Sigmoid colon (tissue), 7 donors: ENCODE data around the gene OLFML3. TPM values are rescaled to one million over a fixed set of nuclear protein-coding genes. Genes with fewer than 3 reads are reported as not detected.

Experiments
- DNase-seq: peaks from one replicate; pipeline ENCODE4 v3.0.0-alpha.2; 2019
- H3K27ac ChIP-seq, 4 donors: fragments of 200-600 bp; sonication (generic); one replicate each; pipeline ENCODE4 v1.5.1; 2016 to 2019; ENCODE audit warnings: mild to moderate bottlenecking in 1 of 4
- H3K27me3 ChIP-seq, 3 donors: fragments of 200-600 bp; sonication (generic); one replicate each; pipeline ENCODE4 v1.5.1; 2019; ENCODE audit warnings: mild to moderate bottlenecking in 1 of 3
- H3K36me3 ChIP-seq, 4 donors: fragments of 200-600 bp; sonication (generic); one replicate each; pipeline ENCODE4 v1.5.1; 2016 to 2019
- H3K4me1 ChIP-seq, 4 donors: fragments of 200-600 bp; sonication (generic); one replicate each; pipeline ENCODE4 v1.5.1; 2017 to 2019
- H3K4me3 ChIP-seq, 4 donors: fragments of 200-600 bp; sonication (generic); one replicate each; pipeline ENCODE4 v1.5.1; 2017 to 2019; ENCODE audit warnings: mild to moderate bottlenecking in 2 of 4, moderate library complexity in 1 of 4
- H3K9me3 ChIP-seq, 4 donors: fragments of 200-600 bp in 3 of 4; sonication (generic) in 3 of 4; one replicate each; pipeline versions ENCODE4 v1.5.1 to v1.6.1; 2013 to 2019
- EP300 ChIP-seq, 4 donors: sonication (generic); formaldehyde crosslinking; IDR thresholded peaks; one replicate each; pipeline ENCODE4 v1.6.1; 2017; ENCODE audit warnings: antibody characterized with exemption in 4 of 4
- POLR2A ChIP-seq, 2 donors: fragments of 450-650 bp; IDR thresholded peaks; one replicate each; pipeline ENCODE4 v1.6.1; 2016; ENCODE audit warnings: antibody characterized with exemption in 2 of 2, mild to moderate bottlenecking in 2 of 2, moderate library complexity in 2 of 2
- POLR2AphosphoS5 ChIP-seq, 4 donors: sonication (generic); formaldehyde crosslinking; IDR thresholded peaks; one replicate each; pipeline ENCODE4 v1.6.1; 2017; ENCODE audit warnings: antibody characterized with exemption in 4 of 4
- WGBS, 2 donors: extraction: QIAGEN DNeasy Blood & Tissue Kit; methylation state at CpG; one replicate each; pipeline ENCODE4 v1.1.7; 2013; 5-methylcytosine and 5-hydroxymethylcytosine counted together
- intact Hi-C: fragments of 100-400 bp; cut with DNase I; formaldehyde crosslinking; loops from one replicate; pipeline ENCODE4 v1.15.1; 2023
- polyA plus RNA-seq, 3 donors: library from polyadenylated mRNA; stranded (reverse); fragments of 200-250 nt; gene quantifications; one replicate each; pipeline ENCODE4 v1.2.3, GENCODE V29; 2013
- total RNA-seq, 4 donors: library from RNA; depleted of rRNA; stranded (reverse); fragments of >200 nt; gene quantifications; one replicate each; pipeline ENCODE4 v1.1.0, GENCODE V29; 2016
- TF ChIP-seq, protein P1 (sequence below), 4 experiments: fragments of 450-650 bp in 3 of 4; fragments of 200-600 bp in 1 of 4; IDR thresholded peaks; one replicate each; pipeline ENCODE4 v1.5.1; 2016 to 2019; ENCODE audit warnings: antibody characterized with exemption in 4 of 4, mild to moderate bottlenecking in 3 of 4, moderate library complexity in 2 of 4
- donor health status: healthy with polysubstance abuse.
- donor health status: Bipolar disorder and iron deficiency.
- donor health status: healthy.

Gene OLFML3
- total and polyA plus RNA-seq, 7 donors, result 14.1 to 149 (median 94.0) TPM

DNA sequence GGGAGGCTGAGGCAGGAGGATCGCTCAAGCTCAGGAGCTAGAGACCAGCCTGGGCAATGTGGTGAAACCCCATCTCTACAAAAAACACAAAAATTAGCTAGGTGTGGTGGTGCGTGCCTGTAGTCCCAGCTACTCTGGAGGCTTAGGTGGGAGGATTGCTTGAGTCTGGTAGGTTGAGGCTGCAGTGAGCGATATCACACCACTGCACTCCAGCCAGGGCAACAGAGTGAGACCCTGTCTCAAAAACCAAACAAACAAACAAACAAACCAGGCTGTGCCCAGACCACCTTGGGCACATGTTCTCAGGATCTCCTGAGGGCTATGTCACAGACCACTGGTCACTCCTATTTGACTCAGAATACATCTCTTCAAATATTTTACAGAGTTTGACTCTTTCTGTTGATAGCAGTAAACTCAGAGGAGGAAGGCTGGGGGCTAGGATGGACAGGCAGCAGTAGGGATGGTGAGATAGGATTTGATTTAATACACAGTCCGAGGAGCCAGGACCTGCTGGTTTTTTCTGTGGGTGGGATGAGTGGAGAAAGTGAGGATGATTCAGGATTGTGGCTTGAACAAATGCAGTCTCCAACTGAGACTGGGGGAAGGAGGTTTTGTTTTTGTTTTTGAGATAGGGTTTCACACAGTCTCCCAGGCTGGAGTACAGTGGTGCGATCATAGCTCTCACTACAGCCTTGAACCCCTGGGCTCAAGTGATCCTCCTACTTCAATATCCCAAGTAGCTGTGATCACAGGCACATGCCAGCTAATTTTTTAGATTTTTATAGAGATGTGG is 46.5 kb downstream of the OLFML3 start:
- Histone ChIP-seq H3K4me3 (no peak overlapping the region), H3K27me3 (no peaks in the 10 kb centered on the region), H3K4me1 (no peaks in the 10 kb centered on the region), H3K9me3 (no peaks in the 10 kb centered on the region), H3K27ac (no peak overlapping the region), H3K36me3 (no peaks in the 10 kb centered on the region)
- DNase-seq, result no peak
- TF ChIP-seq EP300 (IDR thresholded peaks at IDR 0.05), result no peak
- TF ChIP-seq, protein P1, sequence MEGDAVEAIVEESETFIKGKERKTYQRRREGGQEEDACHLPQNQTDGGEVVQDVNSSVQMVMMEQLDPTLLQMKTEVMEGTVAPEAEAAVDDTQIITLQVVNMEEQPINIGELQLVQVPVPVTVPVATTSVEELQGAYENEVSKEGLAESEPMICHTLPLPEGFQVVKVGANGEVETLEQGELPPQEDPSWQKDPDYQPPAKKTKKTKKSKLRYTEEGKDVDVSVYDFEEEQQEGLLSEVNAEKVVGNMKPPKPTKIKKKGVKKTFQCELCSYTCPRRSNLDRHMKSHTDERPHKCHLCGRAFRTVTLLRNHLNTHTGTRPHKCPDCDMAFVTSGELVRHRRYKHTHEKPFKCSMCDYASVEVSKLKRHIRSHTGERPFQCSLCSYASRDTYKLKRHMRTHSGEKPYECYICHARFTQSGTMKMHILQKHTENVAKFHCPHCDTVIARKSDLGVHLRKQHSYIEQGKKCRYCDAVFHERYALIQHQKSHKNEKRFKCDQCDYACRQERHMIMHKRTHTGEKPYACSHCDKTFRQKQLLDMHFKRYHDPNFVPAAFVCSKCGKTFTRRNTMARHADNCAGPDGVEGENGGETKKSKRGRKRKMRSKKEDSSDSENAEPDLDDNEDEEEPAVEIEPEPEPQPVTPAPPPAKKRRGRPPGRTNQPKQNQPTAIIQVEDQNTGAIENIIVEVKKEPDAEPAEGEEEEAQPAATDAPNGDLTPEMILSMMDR (IDR thresholded peaks at IDR 0.05), result no peak
- no peak for TF ChIP-seq POLR2AphosphoS5 (IDR thresholded peaks at IDR 0.05)
- no peak for TF ChIP-seq POLR2A (IDR thresholded peaks at IDR 0.05)
- intact Hi-C loops, result no loop called here
- WGBS, 2 donors, result 96 to 97% methylated on average over 5 of the region's 5 CpGs

DNA sequence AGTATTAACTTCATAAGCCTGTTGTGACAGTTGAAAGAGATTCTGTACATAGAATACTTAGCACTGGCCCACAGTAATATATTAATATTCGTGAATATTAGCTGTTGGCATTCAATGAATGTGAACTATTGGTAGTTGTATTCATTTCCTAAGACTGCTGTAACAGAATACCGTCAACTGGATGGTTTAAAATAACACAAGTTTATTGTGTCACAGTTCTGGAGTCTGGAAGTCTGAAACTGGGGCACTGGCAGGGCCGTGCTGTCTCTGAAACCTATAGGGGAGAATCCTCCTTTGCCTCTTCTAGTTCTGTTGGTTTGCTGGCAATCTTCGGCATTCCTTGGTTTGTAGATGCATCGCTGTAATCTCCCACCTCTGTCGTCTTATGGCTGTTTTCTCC is 47.5 kb downstream of the OLFML3 start:
- no peak overlapping the region for H3K4me3 ChIP-seq
- intact Hi-C loops, result no loop called here
- no peaks in the 10 kb centered on the region for H3K36me3 ChIP-seq
- 85 to 88% methylated on average over 6 of the region's 6 CpGs for WGBS, 2 donors
- no peak for DNase-seq
- no peak overlapping the region for H3K27ac ChIP-seq
- TF ChIP-seq POLR2A (IDR thresholded peaks at IDR 0.05), result no peak
- no peak for TF ChIP-seq POLR2AphosphoS5 (IDR thresholded peaks at IDR 0.05)
- TF ChIP-seq, protein P1 (IDR thresholded peaks at IDR 0.05), result no peak
- no peak for TF ChIP-seq EP300 (IDR thresholded peaks at IDR 0.05)
- H3K4me1 ChIP-seq, result no peaks in the 10 kb centered on the region
- H3K9me3 ChIP-seq, result no peaks in the 10 kb centered on the region
- no peaks in the 10 kb centered on the region for H3K27me3 ChIP-seq

Other genes starting within 250 kb of the OLFML3 start
- 10 to 100 TPM; 11.9 to 22.7 (median 14.4) TPM for gene PHTF1, start 220.0 kb upstream of the OLFML3 start, total RNA-seq
- 1 to 10 TPM; 2.4 to 8.7 (median 4.2) TPM for gene PHTF1, start 220.0 kb upstream of the OLFML3 start, polyA plus RNA-seq
- 10 to 100 TPM; 15.5 to 33.9 (median 22.9) TPM for gene RSBN1, start 167.0 kb upstream of the OLFML3 start, total RNA-seq
- gene RSBN1, start 167.0 kb upstream of the OLFML3 start, polyA plus RNA-seq, result 1 to 10 TPM; 5.4 to 8.3 (median 7.2) TPM
- 1 to 10 TPM in 3 of 4 donors, under 1 TPM in 1; 0.71 to 2.4 (median 1.4) TPM for gene PTPN22, start 107.8 kb upstream of the OLFML3 start, total RNA-seq
- 1 to 10 TPM; 1.8 to 4.4 (median 2.1) TPM for gene PTPN22, start 107.8 kb upstream of the OLFML3 start, polyA plus RNA-seq
- gene BCL2L15, start 91.9 kb upstream of the OLFML3 start, total RNA-seq, result under 1 TPM; under 0.01 to 0.49 (median 0.34) TPM
- gene BCL2L15, start 91.9 kb upstream of the OLFML3 start, polyA plus RNA-seq, result 10 to 100 TPM; 63.1 to 87.9 (median 85.8) TPM
- 10 to 100 TPM in 2 of 4 donors, 1 to 10 TPM in 2; 6.2 to 15.5 (median 10.8) TPM for gene AP4B1, start 74.7 kb upstream of the OLFML3 start, total RNA-seq
- 10 to 100 TPM in 1 of 3 donors, 1 to 10 TPM in 2; 4.8 to 21.3 (median 7.9) TPM for gene AP4B1, start 74.7 kb upstream of the OLFML3 start, polyA plus RNA-seq
- gene DCLRE1B, start 74.1 kb upstream of the OLFML3 start, total RNA-seq, result 1 to 10 TPM; 4.3 to 4.9 (median 4.4) TPM
- 1 to 10 TPM; 1.8 to 4.9 (median 2.4) TPM for gene DCLRE1B, start 74.1 kb upstream of the OLFML3 start, polyA plus RNA-seq
- gene HIPK1, start 50.1 kb upstream of the OLFML3 start, total RNA-seq, result 10 to 100 TPM; 47.2 to 57.1 (median 49.9) TPM
- 10 to 100 TPM; 13.8 to 16.9 (median 16.6) TPM for gene HIPK1, start 50.1 kb upstream of the OLFML3 start, polyA plus RNA-seq
- gene SYT6, start 174.4 kb downstream of the OLFML3 start, total RNA-seq, result 1 to 10 TPM in 1 of 4 donors, under 1 TPM in 2, not detected in 1; 0.36 to 1.9 (median 0.55) TPM
- under 1 TPM in 1 of 3 donors, not detected in 2; 0.32 TPM for gene SYT6, start 174.4 kb downstream of the OLFML3 start, polyA plus RNA-seq